Large intestine (tissue), 3 donors: ENCODE data around the gene SMURF1. TPM values are rescaled to one million over a fixed set of nuclear protein-coding genes. Genes with fewer than 3 reads are reported as not detected.

Source experiments
- DNase-seq, 2 donors: peaks; one replicate each; pipeline versions ENCODE4 v3.0.0 to v3.0.0-alpha.2; 2013
- H3K27ac ChIP-seq: one replicate; pipeline ENCODE4 v1.5.1; 2013; ENCODE audit warnings: low read length
- H3K27me3 ChIP-seq: 2 replicates; pipeline ENCODE4 v1.6.1; 2013; ENCODE audit warnings: low read length; ENCODE audit not compliant: control insufficient read depth, insufficient read depth
- H3K36me3 ChIP-seq: 2 replicates; pipeline ENCODE4 v1.6.1; 2013; ENCODE audit warnings: low read length; ENCODE audit not compliant: control insufficient read depth, insufficient read depth
- H3K4me1 ChIP-seq: one replicate; pipeline ENCODE4 v1.6.1; 2013; ENCODE audit warnings: low read length; ENCODE audit not compliant: control insufficient read depth, insufficient read depth
- H3K4me3 ChIP-seq: one replicate; pipeline ENCODE4 v1.5.1; 2013; ENCODE audit warnings: low read length
- H3K9me3 ChIP-seq: one replicate; pipeline ENCODE4 v1.6.1; 2013; ENCODE audit warnings: mild to moderate bottlenecking, low read depth, low read length, moderate library complexity; ENCODE audit not compliant: control insufficient read depth
- WGBS: methylation state at CpG from one replicate; pipeline ENCODE4 v1.1.5; 2013; ENCODE audit warnings: low lambda C conversion rate; ENCODE audit not compliant: insufficient coverage; 5-methylcytosine and 5-hydroxymethylcytosine counted together
- polyA plus RNA-seq: library from polyadenylated mRNA; unstranded; fragments of 120-200 nt; gene quantifications from one replicate; pipeline ENCODE4 v1.2.1, GENCODE V29; 2013

Gene SMURF1
- polyA plus RNA-seq, 1 donor: 14.5 TPM

GRCh38 chr7:99000196-99000903 lies 143.6 kb downstream of the SMURF1 start:
- no peaks in the 10 kb centered on the region for H3K9me3 ChIP-seq
- DNase-seq: no peak
- H3K27ac ChIP-seq: no peak overlapping the region
- no peaks in the 10 kb centered on the region for H3K4me1 ChIP-seq
- no peaks in the 10 kb centered on the region for H3K27me3 ChIP-seq
- no CpG with 5 or more reads among the region's 20 CpGs for WGBS
- H3K36me3 ChIP-seq: peaks cover 64% of the 10 kb centered on the region
- no peak overlapping the region for H3K4me3 ChIP-seq

GRCh38 chr7:98998821-98999725 lies 144.8 kb downstream of the SMURF1 start:
- Histone ChIP-seq H3K27me3 (no peaks in the 10 kb centered on the region), H3K4me1 (no peaks in the 10 kb centered on the region), H3K4me3 (no peak overlapping the region), H3K9me3 (no peaks in the 10 kb centered on the region), H3K36me3 (peaks cover 64% of the 10 kb centered on the region), H3K27ac (no peak overlapping the region)
- DNase-seq: peak in 1 of 2 donors; percentile 46
- 86% methylated on average over 1 of the region's 10 CpGs for WGBS

- Histone ChIP-seq H3K27ac (no peak overlapping the region), H3K36me3 (peaks cover 66% of the 10 kb centered on the region), H3K4me1 (no peaks in the 10 kb centered on the region), H3K4me3 (no peak overlapping the region), H3K9me3 (no peaks in the 10 kb centered on the region), H3K27me3 (no peaks in the 10 kb centered on the region)
- 80% methylated on average over 1 of the region's 3 CpGs for WGBS
- DNase-seq: no peak
Observed at GRCh38 chr7:98997846-98998245, 146.1 kb downstream of the SMURF1 start.

- H3K4me1 ChIP-seq: no peaks in the 10 kb centered on the region
- 100% methylated on average over 3 of the region's 15 CpGs for WGBS
- H3K36me3 ChIP-seq: peaks cover 77% of the 10 kb centered on the region
- H3K27me3 ChIP-seq: no peaks in the 10 kb centered on the region
- no peak overlapping the region for H3K27ac ChIP-seq
- H3K4me3 ChIP-seq: no peak overlapping the region
- no peak for DNase-seq
- H3K9me3 ChIP-seq: no peaks in the 10 kb centered on the region
Observed at GRCh38 chr7:98996150-98996552, 147.8 kb downstream of the SMURF1 start.

GRCh38 chr7:98995523-98996149 lies 148.3 kb downstream of the SMURF1 start:
- Histone ChIP-seq H3K27me3 (no peaks in the 10 kb centered on the region), H3K4me1 (no peaks in the 10 kb centered on the region), H3K36me3 (peaks cover 76% of the 10 kb centered on the region), H3K27ac (no peak overlapping the region), H3K4me3 (no peak overlapping the region), H3K9me3 (no peaks in the 10 kb centered on the region)
- no peak for DNase-seq
- WGBS: 96% methylated on average over 8 of the region's 16 CpGs

- Histone ChIP-seq H3K4me3 (no peak overlapping the region), H3K27me3 (no peaks in the 10 kb centered on the region), H3K27ac (no peak overlapping the region), H3K36me3 (peaks cover 75% of the 10 kb centered on the region), H3K9me3 (no peaks in the 10 kb centered on the region), H3K4me1 (no peaks in the 10 kb centered on the region)
- DNase-seq: no peak
- no CpG with 5 or more reads among the region's 13 CpGs for WGBS
Observed at GRCh38 chr7:98995111-98995510, 148.8 kb downstream of the SMURF1 start.

GRCh38 chr7:98994046-98994944 lies 149.6 kb downstream of the SMURF1 start:
- H3K27me3 ChIP-seq: no peaks in the 10 kb centered on the region
- H3K27ac ChIP-seq: no peak overlapping the region
- no peak overlapping the region for H3K4me3 ChIP-seq
- no CpG with 5 or more reads among the region's 34 CpGs for WGBS
- H3K36me3 ChIP-seq: peaks cover 77% of the 10 kb centered on the region
- no peak for DNase-seq
- H3K9me3 ChIP-seq: no peaks in the 10 kb centered on the region
- H3K4me1 ChIP-seq: no peaks in the 10 kb centered on the region

GRCh38 chr7:98993024-98993897 lies 150.6 kb downstream of the SMURF1 start:
- WGBS: 100% methylated on average over 2 of the region's 32 CpGs
- H3K27me3 ChIP-seq: no peaks in the 10 kb centered on the region
- H3K4me3 ChIP-seq: no peak overlapping the region
- no peaks in the 10 kb centered on the region for H3K4me1 ChIP-seq
- no peaks in the 10 kb centered on the region for H3K9me3 ChIP-seq
- peaks cover 82% of the 10 kb centered on the region for H3K36me3 ChIP-seq
- no peak for DNase-seq
- no peak overlapping the region for H3K27ac ChIP-seq

- H3K9me3 ChIP-seq: no peaks in the 10 kb centered on the region
- no peaks in the 10 kb centered on the region for H3K27me3 ChIP-seq
- peaks cover 94% of the 10 kb centered on the region for H3K36me3 ChIP-seq
- no peak for DNase-seq
- H3K4me3 ChIP-seq: no peak overlapping the region
- no peak overlapping the region for H3K27ac ChIP-seq
- H3K4me1 ChIP-seq: no peaks in the 10 kb centered on the region
- WGBS: 100% methylated on average over 2 of the region's 16 CpGs
Observed at GRCh38 chr7:98992076-98992475, 151.8 kb downstream of the SMURF1 start.
